PC-3 (cell line): Measurements from ENCODE around the gene KAZN.

Experiments
- CTCF ChIP-seq: fragments of 300-600 bp; sonication (generic); conservative IDR thresholded peaks from 2 replicates; pipeline ENCODE4 v1.5.1; 2017; ENCODE audit warnings: antibody characterized with exemption, low read depth, mild to moderate bottlenecking, low read length
- EZH2 ChIP-seq: fragments of 300-600 bp; sonication (generic); IDR thresholded peaks from one replicate; pipeline ENCODE4 v1.6.1; 2017; ENCODE audit warnings: antibody characterized with exemption, mild to moderate bottlenecking, low read length; ENCODE audit not compliant: unreplicated experiment

- TF ChIP-seq CTCF: peak; percentile 73
- TF ChIP-seq EZH2: no peak
Measured at GRCh38 chr1:15062479-15063099, 464.1 kb downstream of the KAZN start.
